ENCODE results near the gene LECT2.

The LECT2 gene

GRCh38 chr5:135954899-135955298 is at the start of gene LECT2:
Gene LECT2, minus strand, starts transcription at chr5:135954983. Its CDS starts 150 bp downstream, at chr5:135954833.
- no peak for DNase-seq (ENCODE audit: low read depth)

GRCh38 chr5:136004436-136004835 is 49.7 kb upstream of the LECT2 start:
- DNase-seq (ENCODE audit: low read depth): no peak

GRCh38 chr5:136001466-136001981 is 46.7 kb upstream of the LECT2 start:
- DNase-seq (ENCODE audit: low read depth): no peak

GRCh38 chr5:136000932-136001331 is 46.1 kb upstream of the LECT2 start:
- no peak for DNase-seq (ENCODE audit: low read depth)

GRCh38 chr5:136000147-136000546 is 45.4 kb upstream of the LECT2 start:
- no peak for DNase-seq (ENCODE audit: low read depth)

GRCh38 chr5:135999406-136000139 is 44.8 kb upstream of the LECT2 start:
- no peak for DNase-seq (ENCODE audit: low read depth)

GRCh38 chr5:135998889-135999288 is 44.1 kb upstream of the LECT2 start:
- no peak for DNase-seq (ENCODE audit: low read depth)

GRCh38 chr5:135997673-135998335 is 43.0 kb upstream of the LECT2 start:
- no peak for DNase-seq (ENCODE audit: low read depth)

GRCh38 chr5:135996611-135997010 is 41.8 kb upstream of the LECT2 start:
- no peak for DNase-seq (ENCODE audit: low read depth)

- DNase-seq (ENCODE audit: low read depth): no peak
Observed at GRCh38 chr5:135995976-135996375, 41.2 kb upstream of the LECT2 start.

- DNase-seq (ENCODE audit: low read depth): no peak
Observed at GRCh38 chr5:135993880-135994636, 39.3 kb upstream of the LECT2 start.

GRCh38 chr5:135993335-135993879 is 38.6 kb upstream of the LECT2 start:
- no peak for DNase-seq (ENCODE audit: low read depth)

- no peak for DNase-seq (ENCODE audit: low read depth)
Observed at GRCh38 chr5:135991429-135991828, 36.6 kb upstream of the LECT2 start.

GRCh38 chr5:135990528-135991255 is 35.9 kb upstream of the LECT2 start:
- no peak for DNase-seq (ENCODE audit: low read depth)

- DNase-seq (ENCODE audit: low read depth): no peak
Observed at GRCh38 chr5:135989686-135990085, 34.9 kb upstream of the LECT2 start.

- DNase-seq (ENCODE audit: low read depth): no peak
Observed at GRCh38 chr5:135988546-135988945, 33.8 kb upstream of the LECT2 start.

- no peak for DNase-seq (ENCODE audit: low read depth)
Observed at GRCh38 chr5:135986891-135987401, 32.2 kb upstream of the LECT2 start.

- DNase-seq (ENCODE audit: low read depth): no peak
Observed at GRCh38 chr5:135986401-135986800, 31.6 kb upstream of the LECT2 start.

- no peak for DNase-seq (ENCODE audit: low read depth)
Observed at GRCh38 chr5:135985951-135986350, 31.2 kb upstream of the LECT2 start.

- DNase-seq (ENCODE audit: low read depth): no peak
Observed at GRCh38 chr5:135980620-135981019, 25.8 kb upstream of the LECT2 start.

- DNase-seq (ENCODE audit: low read depth): no peak
Observed at GRCh38 chr5:135979510-135979909, 24.7 kb upstream of the LECT2 start.

GRCh38 chr5:135978993-135979392 is 24.2 kb upstream of the LECT2 start:
- no peak for DNase-seq (ENCODE audit: low read depth)
